Adrenal gland (tissue), 5 donors: ENCODE results near the gene HARS2.

Source experiments
- CTCF ChIP-seq, 6 experiments: fragments of 450-650 bp in 4 of 6; fragments of 200-600 bp in 2 of 6; sonication (generic) in 1 of 6; IDR thresholded peaks; 1 replicate in 5 of 6; 2 replicates in 1 of 6; pipeline versions ENCODE4 v1.5.1 to v1.8.0; 2016 to 2021; ENCODE audit warnings: antibody characterized with exemption in 6 of 6, mild to moderate bottlenecking in 2 of 6, moderate library complexity in 1 of 6
- POLR2A ChIP-seq, 2 donors: fragments of 450-650 bp; IDR thresholded peaks; one replicate each; pipeline ENCODE4 v1.6.1; 2017; ENCODE audit warnings: antibody characterized with exemption in 2 of 2, mild to moderate bottlenecking in 2 of 2, moderate library complexity in 1 of 2
- donor health status: DM: no; HTN: no; CAD: no.

- TF ChIP-seq CTCF (IDR thresholded peaks at IDR 0.05) (no peak), POLR2A (IDR thresholded peaks at IDR 0.05) (peak; percentile 25 to 79)
These were observed 9.2 kb downstream of the HARS2 start, which contains the start of gene ZMAT2 for GRCh38 chr5:140700177-140701144.
